K562 (cell line): ENCODE results near the gene LRMDA.

Experiments used
- JUN ChIP-seq, 2 experiments: sonication (generic) in 1 of 2; formaldehyde crosslinking in 1 of 2; IDR thresholded peaks; 2 replicates each; pipeline versions ENCODE4 v1.6.1 to v1.8.0; 2012 to 2022; ENCODE audit warnings: borderline replicate concordance in 2 of 2, mild to moderate bottlenecking in 2 of 2, improper control_type of control experiment in 1 of 2, low read depth in 1 of 2, low read length in 1 of 2, missing genetic modification reagents in 1 of 2
- KDM1A ChIP-seq, 2 experiments: fragments of 450-650 bp; IDR thresholded peaks; 2 replicates each; pipeline ENCODE4 v1.6.1; 2016; ENCODE audit warnings: mild to moderate bottlenecking in 2 of 2
- NCOA2 ChIP-seq, 2 experiments: fragments of 450-650 bp; IDR thresholded peaks; 2 replicates each; pipeline ENCODE4 v1.6.1; 2018; ENCODE audit warnings: mild to moderate bottlenecking in 2 of 2, moderate library complexity in 1 of 2; ENCODE audit not compliant: partially characterized antibody in 2 of 2
- SP1 ChIP-seq: sonication (generic); formaldehyde crosslinking; IDR thresholded peaks from 2 replicates; pipeline ENCODE4 v1.8.1; 2022; ENCODE audit warnings: mild to moderate bottlenecking, missing genetic modification reagents

DNA sequence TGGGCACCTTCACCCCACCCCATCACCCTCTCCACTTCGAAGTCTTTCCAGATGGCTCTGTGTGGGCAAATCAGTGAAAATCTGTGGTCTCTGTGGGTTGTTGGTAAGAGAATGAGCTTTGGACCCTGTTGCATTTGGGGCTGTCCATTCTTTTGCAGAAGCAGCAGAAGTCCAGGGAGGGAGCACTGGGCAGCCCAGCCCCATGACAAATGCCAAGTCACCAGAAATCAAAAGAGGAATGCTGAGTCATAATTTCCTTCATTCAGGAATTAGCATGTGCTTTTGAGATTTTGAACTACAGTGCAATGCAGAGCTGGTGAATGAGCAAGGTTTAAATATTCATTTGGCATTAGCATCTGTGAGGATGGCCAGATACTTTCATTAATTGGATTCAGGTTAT lies 556.2 kb downstream of the LRMDA start:
- TF ChIP-seq NCOA2 (IDR thresholded peaks at IDR 0.05; ENCODE audit: partially characterized antibody in 2 of 2), result no peak
- TF ChIP-seq SP1 (CRISPR knock-in tag), result no peak
- TF ChIP-seq JUN (IDR thresholded peaks at IDR 0.05; ENCODE audit: borderline replicate concordance, low read depth, low read length), result no peak
- no peak for TF ChIP-seq JUN (CRISPR knock-in tag; IDR thresholded peaks at IDR 0.05; ENCODE audit: borderline replicate concordance)
- TF ChIP-seq KDM1A (IDR thresholded peaks at IDR 0.05), result no peak
